SH-SY5Y (cell line): ENCODE measurements around the gene FAT1.

Experiments
- GATA2 ChIP-seq: IDR thresholded peaks from 2 replicates; pipeline ENCODE4 v1.6.1; 2011; ENCODE audit warnings: mild to moderate bottlenecking, low read depth, low read length
- GATA3 ChIP-seq: IDR thresholded peaks from 2 replicates; pipeline ENCODE4 v1.6.1; 2011; ENCODE audit warnings: low read depth, mild to moderate bottlenecking, low read length, moderate library complexity

GRCh38 chr4:186563761-186564160, 159.9 kb downstream of the FAT1 start:
- no peak for TF ChIP-seq GATA2
- TF ChIP-seq GATA3 = no peak
